Daoy (cell line): ENCODE measurements around the gene KCNJ13. TPM values are rescaled to one million over a fixed set of nuclear protein-coding genes. Genes with fewer than 3 reads are reported as not detected.
A peak's percentile ranks its signal among the peaks of the same experiment; 100 is the strongest.
"Not testable (repeated sequence)": the region's sequence is repeated elsewhere in the genome, so short reads cannot be mapped to it uniquely, and the experiment has no call there.

Experiments used
- DNase-seq: peaks from one replicate; pipeline ENCODE4 v3.0.0-alpha.2; 2015; ENCODE audit warnings: low read depth
- total RNA-seq: library from RNA; depleted of rRNA; stranded (reverse); fragments of >200 nt; shearing (Covaris generic); gene quantifications from 2 replicates; pipeline ENCODE4 v1.2.3, GENCODE V29; 2014; rRNA removed

KCNJ13 gene
- total RNA-seq, 1 experiment from 2014 or later = not detected

DNA sequence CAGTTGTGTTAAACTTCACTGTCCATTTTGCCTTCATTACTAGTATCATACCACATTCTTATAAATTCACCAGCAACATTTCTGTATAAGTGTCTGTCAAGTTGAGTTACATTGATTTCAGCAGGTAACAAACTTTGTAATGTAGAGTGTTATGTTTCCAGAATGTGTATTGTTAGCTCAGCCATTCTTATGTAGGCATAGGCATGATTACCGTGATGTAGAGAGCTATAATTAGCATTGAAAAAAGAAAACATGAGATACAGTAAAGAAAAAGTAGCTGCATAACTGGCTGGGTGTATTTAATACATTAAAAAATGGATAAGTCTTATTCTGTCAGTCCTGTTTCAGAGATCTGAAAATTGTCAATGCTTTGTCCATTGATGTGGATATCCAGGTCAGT, 8.5 kb downstream of the KCNJ13 start:
- DNase-seq = no peak

DNA sequence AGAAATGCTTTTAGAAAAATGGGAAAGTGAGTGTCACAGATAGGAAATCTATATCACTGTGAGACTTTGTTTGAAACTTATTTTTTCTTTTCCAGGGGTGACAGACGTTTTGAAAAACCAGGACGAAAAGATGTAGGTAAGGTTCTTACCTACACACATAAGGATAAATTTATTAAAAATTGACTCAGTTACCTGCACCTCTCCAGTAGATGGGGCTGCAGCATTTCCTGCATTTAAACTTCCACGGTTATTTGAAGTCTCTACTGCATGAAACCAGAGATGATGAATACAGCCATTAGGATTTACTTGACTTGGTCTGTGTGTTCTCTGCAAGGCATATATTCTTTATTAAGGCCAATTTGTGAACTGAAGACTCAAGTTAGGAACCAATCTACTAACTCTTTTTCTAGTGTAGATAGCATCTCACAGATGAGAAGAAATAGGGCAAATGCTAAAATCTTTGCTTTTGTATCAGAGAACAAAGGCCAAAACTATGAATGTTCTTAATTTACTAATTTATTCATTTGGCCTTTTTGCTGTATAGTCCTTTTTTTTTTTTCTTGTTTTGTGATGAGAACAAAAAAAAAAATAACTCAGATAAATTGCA, 15.0 kb downstream of the KCNJ13 start:
- peak; percentile 14 for DNase-seq

DNA sequence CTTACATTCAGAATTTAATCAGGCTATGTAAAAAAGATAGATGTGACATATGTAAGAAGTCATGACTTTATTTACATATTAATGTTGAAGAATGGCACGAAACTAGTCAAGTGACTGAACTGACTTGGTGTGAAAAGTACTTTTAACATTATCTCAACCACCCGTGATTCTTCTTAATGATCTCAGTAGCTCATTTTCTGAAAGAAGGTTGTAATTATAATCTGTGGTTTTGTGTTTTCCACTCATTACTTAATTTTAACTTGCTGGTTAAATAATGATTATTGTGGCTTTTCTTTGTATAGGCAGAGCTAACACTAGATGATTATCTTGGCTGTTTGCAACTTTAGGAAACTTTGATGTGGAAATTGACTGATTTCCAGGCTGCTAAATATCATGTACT, 18.5 kb downstream of the KCNJ13 start:
- no peak for DNase-seq

DNA sequence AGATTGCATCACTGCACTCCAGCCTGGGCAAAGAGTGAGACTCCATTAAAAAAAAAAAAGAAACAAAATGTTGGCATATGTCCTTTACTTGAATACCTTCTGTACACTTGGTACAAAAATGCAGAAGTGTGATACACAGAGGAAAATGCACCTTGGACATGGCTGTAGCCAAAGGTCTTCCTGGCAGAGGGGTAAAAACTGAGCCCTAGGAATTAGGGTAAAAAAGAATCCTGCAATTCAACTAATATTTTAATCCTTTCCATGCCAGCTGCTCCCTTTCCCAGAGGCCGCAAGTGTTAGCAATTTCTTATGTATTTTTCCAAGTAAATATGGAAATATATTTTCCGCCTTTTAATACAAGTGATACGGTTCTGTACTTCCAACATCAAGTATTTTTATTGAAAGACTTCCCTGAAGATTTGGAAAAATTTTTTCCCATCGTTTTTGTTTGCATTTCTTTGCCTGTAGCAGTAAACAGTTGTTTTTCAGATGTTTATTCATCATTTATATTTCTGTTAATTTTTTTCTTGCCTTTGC, 26.2 kb downstream of the KCNJ13 start:
- DNase-seq = no peak

DNA sequence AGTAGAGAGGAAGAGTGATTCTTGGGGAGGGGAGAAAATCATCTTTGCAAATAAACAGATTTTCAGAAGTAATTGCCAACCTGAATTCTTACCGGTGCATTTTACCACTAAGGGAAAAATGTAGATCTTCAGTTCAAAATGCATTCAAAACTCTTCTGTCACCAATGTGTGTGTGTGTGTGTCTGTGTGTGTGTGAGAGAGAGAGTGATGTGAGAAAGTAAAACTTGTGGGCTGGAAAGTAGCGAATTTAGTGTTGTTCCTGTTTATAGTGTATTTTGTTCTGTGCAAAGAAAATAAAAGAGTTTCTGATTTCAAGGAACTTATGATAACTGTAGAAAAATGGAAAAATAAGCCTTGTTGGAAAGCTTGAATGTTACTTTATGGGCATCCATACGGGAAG, 27.0 kb downstream of the KCNJ13 start:
- DNase-seq = no peak

DNA sequence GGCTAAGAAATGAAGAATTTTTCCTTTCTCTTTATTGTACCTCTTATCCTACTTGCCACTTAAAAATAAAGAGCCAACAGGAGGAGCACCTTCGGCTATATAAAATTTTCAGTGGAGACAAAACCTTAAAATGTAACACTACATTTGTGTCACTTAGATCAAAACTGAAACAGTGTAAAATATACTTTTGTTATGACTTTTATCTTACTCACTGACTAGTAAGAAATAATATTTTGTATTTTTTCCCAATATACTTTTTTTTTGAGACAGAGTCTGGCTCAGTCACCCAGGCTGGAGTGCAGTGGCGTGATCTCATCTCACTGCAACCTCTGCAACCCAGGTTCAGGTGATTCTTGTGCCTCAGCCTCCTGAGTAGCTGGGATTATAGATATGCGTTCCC, 28.3 kb downstream of the KCNJ13 start:
- DNase-seq = no peak

DNA sequence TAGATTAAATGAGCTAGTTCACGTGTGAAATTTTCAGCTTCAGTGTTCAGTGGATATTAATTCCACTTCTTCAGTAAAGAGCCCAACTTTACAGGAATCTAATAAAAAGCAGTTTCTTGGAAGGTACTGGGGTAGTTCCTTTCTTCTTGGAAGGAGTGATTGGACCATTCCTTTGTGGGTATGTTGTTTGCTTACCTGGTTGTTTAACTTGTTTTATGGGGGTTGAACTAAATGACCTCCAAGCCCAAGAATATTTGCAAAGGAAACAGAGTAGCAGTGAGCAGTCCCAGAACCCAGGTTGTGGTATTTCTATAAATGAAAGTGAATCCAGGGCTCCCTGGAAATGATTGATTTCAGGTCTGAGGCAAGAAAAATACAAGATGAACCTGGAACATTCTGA, 31.4 kb downstream of the KCNJ13 start:
- DNase-seq = no peak

DNA sequence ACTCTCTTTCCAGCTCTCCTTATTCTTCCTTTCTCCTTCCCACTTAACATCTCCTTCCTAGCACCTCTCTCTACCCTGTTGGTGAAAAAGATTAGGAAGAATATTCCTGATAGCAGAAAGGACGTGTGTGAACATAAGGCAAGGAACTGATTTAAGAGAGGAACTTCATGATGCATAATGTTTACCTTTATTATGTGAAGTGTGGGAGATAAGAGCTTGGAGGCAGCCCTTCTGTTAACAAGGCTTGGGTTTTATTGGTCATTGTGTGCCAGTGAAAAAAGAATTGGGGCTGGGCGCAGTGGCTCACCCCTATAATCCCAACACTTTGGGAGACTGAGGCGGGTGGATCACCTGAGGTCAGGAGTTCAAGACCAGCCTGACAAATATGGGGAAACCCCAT, 34.4 kb downstream of the KCNJ13 start:
- no peak for DNase-seq

DNA sequence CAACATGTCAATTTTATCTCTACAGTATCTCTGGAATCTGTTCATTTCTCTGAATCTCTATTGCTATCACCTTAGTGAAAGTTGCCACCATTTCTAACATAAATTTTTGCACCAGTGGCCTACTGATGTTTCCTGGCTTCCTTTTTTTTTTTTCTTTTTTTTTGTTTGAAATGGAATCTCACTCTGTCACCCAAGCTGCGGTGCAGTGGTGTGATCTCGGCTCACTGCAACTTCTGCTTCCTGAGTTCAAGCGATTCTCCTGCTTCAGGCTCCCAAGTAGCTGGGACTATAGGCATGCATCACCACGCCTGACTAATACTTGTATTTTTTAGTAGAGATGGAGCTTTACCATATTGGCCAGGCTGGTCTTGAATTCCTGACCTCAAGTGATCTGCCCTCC, 35.1 kb downstream of the KCNJ13 start:
- no peak for DNase-seq

DNA sequence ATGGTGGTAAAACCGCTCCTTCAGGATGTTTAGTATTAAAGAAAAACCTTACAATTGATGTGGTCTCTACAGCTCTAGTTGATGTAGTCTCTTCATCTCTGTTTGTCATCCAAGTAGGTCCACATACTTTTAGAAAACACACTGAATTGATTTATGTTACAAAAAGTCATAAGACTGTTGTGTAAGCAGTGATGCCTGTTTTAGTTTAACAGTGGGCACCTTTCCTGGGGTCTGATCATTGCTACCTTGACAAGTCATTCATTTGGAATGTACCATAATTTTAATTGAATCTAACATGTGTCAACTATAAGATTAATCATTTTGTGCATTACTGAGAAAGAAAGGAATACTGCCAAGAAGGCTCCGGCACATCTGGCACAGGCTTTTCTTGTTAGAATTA, 44.9 kb downstream of the KCNJ13 start:
- no peak for DNase-seq

DNA sequence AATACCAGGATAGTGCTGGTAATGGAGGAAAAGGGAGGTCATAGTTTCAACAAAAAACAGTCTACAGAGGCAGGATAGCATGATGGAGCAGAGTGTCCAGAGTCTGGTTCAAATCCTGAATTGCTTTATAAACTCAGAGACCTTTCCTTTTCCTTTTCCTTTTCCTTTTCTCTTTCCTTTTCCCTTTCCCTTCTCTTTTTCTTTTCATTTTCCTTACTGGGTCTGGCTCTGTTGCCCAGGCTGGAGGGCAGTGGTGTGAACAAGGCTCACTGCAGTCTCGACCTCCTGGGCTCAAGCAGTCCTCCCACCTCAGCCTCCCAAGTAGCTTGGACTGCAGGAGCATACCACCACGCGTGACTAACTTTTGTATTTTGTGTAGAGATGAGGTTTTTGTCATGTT, 47.6 kb downstream of the KCNJ13 start:
- no peak for DNase-seq

DNA sequence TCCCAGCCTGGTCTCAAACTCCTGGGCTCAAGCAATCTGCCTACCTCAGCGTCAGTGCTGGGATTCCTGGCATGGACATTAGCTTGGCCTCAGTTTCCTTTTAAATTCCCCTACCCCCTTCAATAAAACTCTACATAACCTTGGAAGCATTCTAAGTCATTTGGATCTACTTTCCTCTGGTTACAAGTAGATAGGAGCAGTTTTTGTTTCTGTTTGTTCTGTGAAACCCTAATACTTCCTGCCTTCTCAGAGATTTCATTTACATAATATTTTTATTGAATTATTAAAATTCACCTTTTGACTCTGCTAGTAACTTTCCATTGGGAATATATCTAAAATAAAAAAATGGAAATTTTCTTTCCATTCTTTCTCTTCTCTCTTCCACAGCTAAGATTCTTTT, 53.3 kb downstream of the KCNJ13 start:
- DNase-seq = no peak

DNA sequence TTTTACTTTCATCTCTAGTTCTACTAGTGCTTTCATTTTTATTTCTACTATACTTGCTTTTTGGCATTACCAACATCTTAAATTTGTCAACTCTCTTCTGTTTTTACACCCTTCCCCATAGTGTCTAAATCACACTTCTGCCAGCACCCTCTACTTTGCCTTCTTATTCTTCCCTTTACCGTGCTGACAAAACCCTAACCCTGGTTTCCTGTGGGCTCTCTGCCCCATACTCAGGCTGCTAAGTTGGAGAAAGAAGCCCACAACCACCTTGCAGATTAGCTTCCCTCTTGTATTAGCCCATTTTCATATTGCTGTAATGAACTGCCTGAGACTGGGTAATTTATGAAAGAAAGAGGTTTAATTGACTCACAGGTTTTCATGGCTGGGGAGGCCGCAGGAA, 54.5 kb downstream of the KCNJ13 start:
- DNase-seq = no peak

DNA sequence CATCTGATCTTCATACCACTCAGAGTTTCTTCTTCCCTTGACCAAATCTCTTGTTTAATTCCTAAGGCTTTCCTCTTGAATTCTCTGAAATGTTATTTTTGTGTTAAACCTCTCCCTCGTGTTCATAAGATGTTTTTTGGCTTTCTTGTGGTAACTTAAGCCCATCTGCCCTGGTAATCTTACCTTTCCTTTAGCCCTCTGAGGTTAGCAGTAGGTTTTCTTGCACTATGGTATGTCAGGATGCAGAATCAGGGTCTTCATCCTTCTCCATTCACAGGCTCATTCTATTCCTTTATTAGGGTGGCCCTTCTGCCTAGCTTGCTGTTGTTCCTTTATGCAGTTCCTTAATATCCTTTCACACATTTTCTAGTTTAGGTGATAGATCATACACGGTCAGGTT, 55.1 kb downstream of the KCNJ13 start:
- no peak for DNase-seq

DNA sequence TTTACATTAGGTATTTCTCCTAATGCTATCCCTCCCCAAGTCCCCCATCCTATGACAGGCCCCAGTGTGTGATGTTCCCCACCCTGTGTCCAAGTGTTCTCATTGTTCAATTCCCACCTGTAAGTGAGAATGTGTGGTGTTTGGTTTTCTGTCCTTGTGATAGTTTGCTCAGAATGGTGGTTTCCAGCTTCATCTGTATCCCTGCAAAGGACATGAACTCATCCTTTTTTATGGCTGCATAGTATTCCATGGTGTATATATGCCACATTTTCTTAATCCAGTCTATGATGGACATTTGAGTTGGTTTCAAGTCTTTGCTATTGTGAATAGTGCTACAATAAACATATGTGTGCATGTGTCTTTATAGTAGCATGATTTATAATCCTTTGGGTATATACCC, 56.3 kb downstream of the KCNJ13 start:
- not testable (repeated sequence) for DNase-seq

Other genes starting within 250 kb of the KCNJ13 start
- not detected in 2 replicates for gene CHRNG, start 236.9 kb downstream of the KCNJ13 start, total RNA-seq
- gene TIGD1, start 226.0 kb downstream of the KCNJ13 start, total RNA-seq = 5.4 and 8.4 TPM in 2 replicates
- gene EIF4E2, start 225.9 kb downstream of the KCNJ13 start, total RNA-seq = 80.5 and 109 TPM in 2 replicates
- gene EFHD1, start 143.0 kb downstream of the KCNJ13 start, total RNA-seq = 0.06 and 0.95 TPM in 2 replicates
- gene GIGYF2, start 79.2 kb downstream of the KCNJ13 start, total RNA-seq = 44.4 and 56.9 TPM in 2 replicates
- 0.29 and 0.30 TPM in 2 replicates for gene SNORC, start 93.7 kb upstream of the KCNJ13 start, total RNA-seq
- 0.17 and 3.3 TPM in 2 replicates for gene NGEF, start 236.7 kb upstream of the KCNJ13 start, total RNA-seq